ENCODE data around the gene CNGA3. TPM values are rescaled to one million over a fixed set of nuclear protein-coding genes. Genes with fewer than 3 reads are reported as not detected.

Gene CNGA3
- total RNA-seq, 1 experiment from 2014 or later, result not detected

DNA sequence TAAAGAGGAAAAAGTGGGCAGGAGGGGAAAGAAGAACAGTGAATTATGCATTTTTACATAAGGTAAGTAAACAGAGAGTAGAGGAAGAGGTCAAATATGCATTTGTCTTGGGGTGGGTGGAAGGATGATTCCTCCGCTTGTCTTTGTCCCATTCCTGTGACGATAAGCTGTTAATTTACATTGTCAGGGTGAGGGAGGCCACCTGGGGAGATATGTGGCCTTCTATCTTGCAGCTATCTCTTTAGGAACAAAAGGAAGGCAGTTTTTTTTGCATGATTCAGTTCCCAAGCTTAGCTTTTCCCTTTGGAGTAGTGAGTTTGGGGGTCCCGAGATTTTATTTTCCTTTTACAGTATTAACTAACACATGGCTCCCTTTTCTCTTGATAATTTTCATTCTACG lies 96.2 kb downstream of the CNGA3 start:
- Histone ChIP-seq H3K14ac (ENCODE audit: insufficient read depth, low read length) (no peak overlapping the region), H3K18ac (ENCODE audit: insufficient read length, low read depth, low read length) (no peak overlapping the region), H3K4ac (ENCODE audit: low read depth, low read length) (no peak overlapping the region), H2AFZ (ENCODE audit: low read length) (no peak overlapping the region), H3K4me2 (ENCODE audit: insufficient read depth, insufficient read length, low read length) (no peak overlapping the region), H2BK120ac (ENCODE audit: low read depth, low read length, poor library complexity, severe bottlenecking) (no peak overlapping the region), H3K23me2 (ENCODE audit: insufficient read length, low read depth, low read length, poor library complexity, severe bottlenecking) (peaks cover 8% of the 10 kb centered on the region), H3K9ac (ENCODE audit: extremely low read depth, insufficient read length, low read length) (no peak overlapping the region), H4K91ac (ENCODE audit: insufficient read length, low read depth, low read length) (no peak overlapping the region), H2BK12ac (ENCODE audit: insufficient read length, low read depth, low read length) (no peak overlapping the region), H3K56ac (ENCODE audit: insufficient read length, low read depth, low read length) (no peak overlapping the region), H4K20me1 (ENCODE audit: control insufficient read depth, insufficient read depth, insufficient read length) (no peaks in the 10 kb centered on the region), H4K8ac (replicated peaks; ENCODE audit: insufficient read length, low read depth, low read length) (no peak overlapping the region), H3K79me1 (ENCODE audit: insufficient read depth, low read depth, low read length, poor library complexity, severe bottlenecking) (no peaks in the 10 kb centered on the region), H3K27ac (ENCODE audit: insufficient read length, low read depth, low read length) (no peak overlapping the region), H3T11ph (ENCODE audit: low read length) (no peak overlapping the region), H3K23ac (ENCODE audit: insufficient read length, low read depth, low read length) (no peak overlapping the region), H2BK15ac (ENCODE audit: low read depth, low read length) (no peak overlapping the region), H3K9me3 (ENCODE audit: control insufficient read depth, low read depth, low read length) (no peaks in the 10 kb centered on the region), H3K79me2 (ENCODE audit: insufficient read depth, low read length) (peaks cover 10% of the 10 kb centered on the region; the same call in 1 of the 2 replicates), H4K5ac (ENCODE audit: insufficient read length, low read depth, low read length) (no peak overlapping the region), H2BK5ac (ENCODE audit: insufficient read length, low read length) (no peak overlapping the region), H3K27me3 (ENCODE audit: insufficient read depth, low read length) (no peaks in the 10 kb centered on the region), H2AK5ac (ENCODE audit: insufficient read length, low read length) (no peak overlapping the region), H3K4me1 (ENCODE audit: insufficient read depth, low read length) (peaks cover 5% of the 10 kb centered on the region), H2BK20ac (ENCODE audit: low read depth, low read length, poor library complexity, severe bottlenecking) (no peak overlapping the region)
- TF ChIP-seq CTCF (conservative IDR thresholded peaks at IDR 0.05), result no peak
- DNase-seq, result no peak
- H3K4me1 Mint-ChIP-seq, result peaks cover 62 to 65% of the 10 kb centered on the region in 2 experiments
- WGBS (ENCODE audit: extremely low coverage, insufficient read length, low lambda C conversion rate), result no CpG with 5 or more reads among the region's 4 CpGs
- peak overlapping the region in 1 of 2 experiments; percentile 10; a peak in 3 of 5 replicates for H3K4me3 Mint-ChIP-seq
- H3K27me3 Mint-ChIP-seq (ENCODE audit: low read depth), result no peaks in the 10 kb centered on the region
- peaks cover 15 to 20% of the 10 kb centered on the region in 2 experiments for H3K9me3 Mint-ChIP-seq
- H3K27ac Mint-ChIP-seq, result peak overlapping the region; percentile 15 to 84 (median 23)
- H3K36me3 Mint-ChIP-seq (ENCODE audit: insufficient read depth in 1 of 3, low read depth in 3 of 3), result peaks cover 1 to 22% (median 6%) of the 10 kb centered on the region in 3 experiments; a peak in 4 of 7 replicates
